ENCODE measurements around the gene ACADVL. TPM values are rescaled to one million over a fixed set of nuclear protein-coding genes. Genes with fewer than 3 reads are reported as not detected.
A peak's percentile ranks its signal among the peaks of the same experiment; 100 is the strongest.
"Not testable (repeated sequence)": the region's sequence is repeated elsewhere in the genome, so short reads cannot be mapped to it uniquely, and the experiment has no call there.

Gene ACADVL
- total RNA-seq, 4 donors from 2014 or later: 565 to 850 (median 599) TPM

- Histone ChIP-seq H3K4me3 (no peak overlapping the region), H3K27ac (no peak overlapping the region), H3K36me3 (no peaks in the 10 kb centered on the region), H3K4me1 (peaks cover 0 to 23% (median 5%) of the 10 kb centered on the region in 4 donors), H3K27me3 (peaks cover 0 to 41% of the 10 kb centered on the region in 2 donors), H3K9me3 (no peaks in the 10 kb centered on the region)
- DNase-seq (ENCODE audit: low spot score in 2 of 2): no peak
- TF ChIP-seq POLR2A (IDR thresholded peaks at IDR 0.05) (no peak), EP300 (IDR thresholded peaks at IDR 0.05) (no peak), CTCF (IDR thresholded peaks at IDR 0.05) (no peak)
- WGBS, 2 donors: 76 to 81% methylated on average over 11 of the region's 11 CpGs
Measured at GRCh38 chr17:7178973-7179316, 40.8 kb upstream of the ACADVL start.

GRCh38 chr17:7179317-7180254, 40.2 kb upstream of the ACADVL start, which contains the start of gene ASGR1:
TSS of gene ASGR1 (minus strand) at chr17:7179370. CDS start at chr17:7178563, 807 bp downstream.
- no peaks in the 10 kb centered on the region for H3K9me3 ChIP-seq
- WGBS, 2 donors: 61 to 64% methylated on average over 20 of the region's 20 CpGs
- H3K4me1 ChIP-seq: peaks cover 0 to 18% (median 4%) of the 10 kb centered on the region in 4 donors
- no peak for DNase-seq (ENCODE audit: low spot score in 2 of 2)
- TF ChIP-seq CTCF (IDR thresholded peaks at IDR 0.05): no peak
- TF ChIP-seq EP300 (IDR thresholded peaks at IDR 0.05): no peak
- H3K27me3 ChIP-seq: peaks cover 0 to 34% of the 10 kb centered on the region in 2 donors
- H3K36me3 ChIP-seq: no peaks in the 10 kb centered on the region
- no peak within 1 kb of the TSS for H3K27ac ChIP-seq
- no peak within 1 kb of the TSS for H3K4me3 ChIP-seq

GRCh38 chr17:7182101-7182500, 37.6 kb upstream of the ACADVL start:
- H3K27me3 ChIP-seq: peaks cover 0 to 11% of the 10 kb centered on the region in 2 donors
- peaks cover 0 to 12% (median 2%) of the 10 kb centered on the region in 4 donors for H3K4me1 ChIP-seq
- not testable (repeated sequence) for H3K36me3 ChIP-seq; H3K4me3 ChIP-seq; DNase-seq (ENCODE audit: low spot score in 2 of 2); H3K27ac ChIP-seq; H3K9me3 ChIP-seq
- 95 to 98% methylated on average over 2 of the region's 2 CpGs for WGBS, 2 donors

- TF ChIP-seq POLR2A (IDR thresholded peaks at IDR 0.05): no peak
- no peak for TF ChIP-seq CTCF (IDR thresholded peaks at IDR 0.05)
- TF ChIP-seq EP300 (IDR thresholded peaks at IDR 0.05): no peak
- 79% methylated on average over 7 of the region's 7 CpGs for WGBS, 2 donors
- no peak overlapping the region for H3K27ac ChIP-seq
- H3K4me1 ChIP-seq: no peaks in the 10 kb centered on the region
- H3K4me3 ChIP-seq: no peak overlapping the region
- H3K36me3 ChIP-seq: no peaks in the 10 kb centered on the region
- H3K9me3 ChIP-seq: no peaks in the 10 kb centered on the region
- H3K27me3 ChIP-seq: no peaks in the 10 kb centered on the region
- DNase-seq (ENCODE audit: low spot score in 2 of 2): no peak
Measured at GRCh38 chr17:7183433-7184090, 36.2 kb upstream of the ACADVL start.

GRCh38 chr17:7184091-7184488, 35.6 kb upstream of the ACADVL start:
- TF ChIP-seq CTCF (IDR thresholded peaks at IDR 0.05) (no peak), EP300 (IDR thresholded peaks at IDR 0.05) (no peak), POLR2A (IDR thresholded peaks at IDR 0.05) (no peak)
- H3K4me3 ChIP-seq: no peak overlapping the region
- peak in 1 of 2 donors; percentile 34 for DNase-seq (ENCODE audit: low spot score in 2 of 2)
- 66 to 83% methylated on average over 14 of the region's 14 CpGs for WGBS, 2 donors
- no peak overlapping the region for H3K27ac ChIP-seq
- H3K36me3 ChIP-seq: no peaks in the 10 kb centered on the region
- no peaks in the 10 kb centered on the region for H3K9me3 ChIP-seq
- no peaks in the 10 kb centered on the region for H3K4me1 ChIP-seq
- no peaks in the 10 kb centered on the region for H3K27me3 ChIP-seq
